Liver (tissue), 9 donors: ENCODE results near the gene ERMP1. TPM values are rescaled to one million over a fixed set of nuclear protein-coding genes. Genes with fewer than 3 reads are reported as not detected.

Source experiments
- DNase-seq: peaks from one replicate; pipeline ENCODE4 v3.0.0-alpha.2; 2017; ENCODE audit warnings: low spot score
- H3K27ac ChIP-seq, 2 donors: one replicate each; pipeline ENCODE4 v1.7.0; 2013; ENCODE audit warnings: inconsistent platforms in 2 of 2, low read length in 2 of 2, control low read depth in 1 of 2, low read depth in 1 of 2, mild to moderate bottlenecking in 1 of 2
- H3K27me3 ChIP-seq, 4 donors: one replicate each; pipeline versions ENCODE4 v1.6.1 to v1.7.0; 2013; ENCODE audit warnings: low read length in 3 of 4, inconsistent platforms in 1 of 4, mild to moderate bottlenecking in 1 of 4, moderate library complexity in 1 of 4; ENCODE audit not compliant: control insufficient read depth in 4 of 4, insufficient read depth in 4 of 4
- H3K36me3 ChIP-seq, 4 donors: one replicate each; pipeline versions ENCODE4 v1.6.1 to v1.7.0; 2013; ENCODE audit warnings: low read length in 3 of 4, mild to moderate bottlenecking in 3 of 4, low read depth in 1 of 4, moderate library complexity in 1 of 4; ENCODE audit not compliant: control insufficient read depth in 4 of 4, insufficient read depth in 3 of 4
- H3K4me1 ChIP-seq, 4 donors: one replicate each; pipeline versions ENCODE4 v1.6.1 to v1.7.0; 2013; ENCODE audit warnings: low read length in 3 of 4, mild to moderate bottlenecking in 3 of 4, moderate library complexity in 1 of 4; ENCODE audit not compliant: control insufficient read depth in 4 of 4, insufficient read depth in 4 of 4
- H3K4me3 ChIP-seq, 3 donors: one replicate each; pipeline versions ENCODE4 v1.6.1 to v1.7.0; 2013; ENCODE audit warnings: low read length in 3 of 3, control low read depth in 1 of 3, low read depth in 1 of 3, mild to moderate bottlenecking in 1 of 3
- H3K9ac ChIP-seq, 2 donors: one replicate each; pipeline ENCODE4 v1.7.0; 2013; ENCODE audit warnings: low read length in 2 of 2, mild to moderate bottlenecking in 2 of 2, moderate library complexity in 2 of 2, control low read depth in 1 of 2, low read depth in 1 of 2
- H3K9me3 ChIP-seq, 4 donors: one replicate each; pipeline versions ENCODE4 v1.6.1 to v1.7.0; 2013; ENCODE audit warnings: low read length in 3 of 4; ENCODE audit not compliant: control insufficient read depth in 4 of 4
- CTCF ChIP-seq: fragments of 150-350 bp; IDR thresholded peaks from 2 replicates; pipeline ENCODE4 v1.5.1; 2017; ENCODE audit warnings: improper control_type of control experiment, low read depth, low read length; ENCODE audit not compliant: missing input control
- EGR1 ChIP-seq, 2 donors: IDR thresholded peaks; 2 replicates each; pipeline ENCODE4 v1.6.1; 2016 to 2018; ENCODE audit warnings: antibody characterized with exemption in 2 of 2, low read depth in 2 of 2
- FOXA1 ChIP-seq: IDR thresholded peaks from 2 replicates; pipeline ENCODE4 v1.6.1; 2016; ENCODE audit warnings: antibody characterized with exemption
- FOXA2 ChIP-seq: IDR thresholded peaks from 2 replicates; pipeline ENCODE4 v1.6.1; 2016; ENCODE audit warnings: antibody characterized with exemption
- GABPA ChIP-seq, 2 donors: IDR thresholded peaks in 1 of 2; conservative IDR thresholded peaks in 1 of 2; 2 replicates each; pipeline ENCODE4 v1.6.1; 2016; ENCODE audit warnings: antibody characterized with exemption in 2 of 2, mild to moderate bottlenecking in 1 of 2, moderate library complexity in 1 of 2
- HNF4A ChIP-seq, 2 donors: conservative IDR thresholded peaks; 2 replicates each; pipeline ENCODE4 v1.6.1; 2016; ENCODE audit warnings: antibody characterized with exemption in 2 of 2, mild to moderate bottlenecking in 2 of 2
- HNF4G ChIP-seq: IDR thresholded peaks from 2 replicates; pipeline ENCODE4 v1.6.1; 2016; ENCODE audit warnings: antibody characterized with exemption
- JUND ChIP-seq, 2 donors: IDR thresholded peaks; 2 replicates each; pipeline ENCODE4 v1.6.1; 2016; ENCODE audit warnings: antibody characterized with exemption in 2 of 2
- NR2F2 ChIP-seq: IDR thresholded peaks from 2 replicates; pipeline ENCODE4 v1.6.1; 2016; ENCODE audit warnings: antibody characterized with exemption
- RAD21 ChIP-seq, 2 donors: IDR thresholded peaks; 2 replicates each; pipeline ENCODE4 v1.6.1; 2016; ENCODE audit warnings: antibody characterized with exemption in 2 of 2, mild to moderate bottlenecking in 2 of 2
- RXRA ChIP-seq, 2 donors: IDR thresholded peaks; 2 replicates each; pipeline ENCODE4 v1.6.1; 2017 to 2018; ENCODE audit warnings: antibody characterized with exemption in 2 of 2, mild to moderate bottlenecking in 1 of 2
- SP1 ChIP-seq: IDR thresholded peaks from 2 replicates; pipeline ENCODE4 v1.6.1; 2018; ENCODE audit warnings: antibody characterized with exemption, mild to moderate bottlenecking
- TAF1 ChIP-seq: conservative IDR thresholded peaks from 2 replicates; pipeline ENCODE4 v1.6.1; 2016; ENCODE audit warnings: antibody characterized with exemption, mild to moderate bottlenecking
- YY1 ChIP-seq: IDR thresholded peaks from 2 replicates; pipeline ENCODE4 v1.6.1; 2016; ENCODE audit warnings: antibody characterized with exemption, mild to moderate bottlenecking
- ZBTB33 ChIP-seq: IDR thresholded peaks from 2 replicates; pipeline ENCODE4 v1.6.1; 2016; ENCODE audit warnings: antibody characterized with exemption
- WGBS: extraction: QIAGEN DNeasy Blood & Tissue Kit; methylation state at CpG from one replicate; pipeline ENCODE4 v1.1.7; 2013; 5-methylcytosine and 5-hydroxymethylcytosine counted together
- polyA plus RNA-seq, 2 donors: library from polyadenylated mRNA; stranded (reverse) in 1 of 2; unstranded in 1 of 2; fragments of 200-250 nt in 1 of 2; fragments of >200 nt in 1 of 2; fragmentation: Nextera tagmentation in 1 of 2; extraction: Ambion mirVana in 1 of 2; gene quantifications; one replicate each; pipeline versions ENCODE4 v1.2.1 to v1.2.3, GENCODE V29; 2013 to 2015
- total RNA-seq, 2 donors: library from RNA; depleted of rRNA; stranded (reverse); fragments of >200 nt; gene quantifications; one replicate each; pipeline ENCODE4 v1.2.3, GENCODE V29; 2014
- TF ChIP-seq, protein P1 (sequence below): IDR thresholded peaks from 2 replicates; pipeline ENCODE4 v1.6.1; 2016; ENCODE audit warnings: antibody characterized with exemption
- TF ChIP-seq, protein P2 (sequence below): IDR thresholded peaks from 2 replicates; pipeline ENCODE4 v1.6.1; 2016; ENCODE audit warnings: antibody characterized with exemption, mild to moderate bottlenecking
- TF ChIP-seq, protein P3 (sequence below): IDR thresholded peaks from 2 replicates; pipeline ENCODE4 v1.6.1; 2016; ENCODE audit warnings: antibody characterized with exemption
- donor health status: healthy.
- donor health status: healthy.
- donor health status: healthy.
- donor health status: healthy.
- donor health status: healthy.

The ERMP1 gene
- total and polyA plus RNA-seq, 4 donors: 2.7 to 19.5 (median 9.6) TPM

DNA sequence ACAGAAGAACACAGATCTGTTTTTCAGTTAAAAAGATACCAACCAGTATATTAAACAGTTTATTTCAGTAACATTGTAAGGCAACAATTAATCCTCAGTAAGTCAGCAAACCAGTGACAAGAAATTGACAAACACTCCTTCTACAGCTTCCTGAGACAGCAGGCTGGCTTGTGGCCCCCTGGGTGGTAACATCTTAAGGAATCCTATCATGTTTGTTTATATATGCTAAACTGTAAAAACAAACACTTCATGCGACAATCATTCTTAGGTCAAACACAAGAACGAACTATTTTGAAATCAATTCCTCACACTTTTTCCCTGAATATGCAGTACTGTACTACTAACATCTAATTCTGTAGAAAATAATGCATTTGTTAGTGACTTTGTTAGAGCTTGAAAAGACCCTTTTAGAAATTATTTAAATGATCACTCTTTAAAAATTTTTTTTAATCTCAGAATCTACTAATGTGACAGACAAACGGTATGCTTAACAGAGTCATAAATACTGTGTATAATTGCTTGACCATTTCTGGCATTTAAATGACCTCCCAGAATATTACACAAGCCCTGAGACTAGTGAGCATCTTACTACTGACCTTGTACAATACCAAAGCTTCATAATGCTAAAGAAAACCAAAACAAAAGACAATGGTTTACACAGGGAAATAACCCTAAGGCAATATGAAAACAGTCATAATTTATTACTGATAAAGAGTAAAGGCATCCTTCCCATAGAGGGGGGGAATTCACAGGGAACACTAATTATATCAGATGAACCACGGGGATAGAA is 48.2 kb downstream of the ERMP1 start:
- Histone ChIP-seq H3K9ac (no peak overlapping the region), H3K9me3 (peaks cover 0 to 1% (median 0%) of the 10 kb centered on the region in 4 donors), H3K27ac (no peak overlapping the region), H3K36me3 (peaks cover 2 to 13% (median 7%) of the 10 kb centered on the region in 4 donors), H3K27me3 (no peaks in the 10 kb centered on the region), H3K4me1 (peaks cover 0 to 4% (median 2%) of the 10 kb centered on the region in 4 donors), H3K4me3 (no peak overlapping the region)
- TF ChIP-seq YY1 (no peak), HNF4A (conservative IDR thresholded peaks at IDR 0.05) (no peak), RAD21 (IDR thresholded peaks at IDR 0.05) (no peak), JUND (IDR thresholded peaks at IDR 0.05) (no peak), ZBTB33 (no peak), SP1 (no peak), TAF1 (no peak), CTCF (no peak), NR2F2 (no peak), FOXA1 (no peak), RXRA (IDR thresholded peaks at IDR 0.05) (no peak), FOXA2 (no peak), HNF4G (no peak), GABPA (IDR thresholded peaks at IDR 0.05 in 1 of 2, conservative IDR thresholded peaks at IDR 0.05 in 1 of 2) (no peak), EGR1 (IDR thresholded peaks at IDR 0.05; ENCODE audit: low read depth in 2 of 2) (no peak)
- TF ChIP-seq, protein P1, sequence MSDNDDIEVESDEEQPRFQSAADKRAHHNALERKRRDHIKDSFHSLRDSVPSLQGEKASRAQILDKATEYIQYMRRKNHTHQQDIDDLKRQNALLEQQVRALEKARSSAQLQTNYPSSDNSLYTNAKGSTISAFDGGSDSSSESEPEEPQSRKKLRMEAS: no peak
- TF ChIP-seq, protein P2, sequence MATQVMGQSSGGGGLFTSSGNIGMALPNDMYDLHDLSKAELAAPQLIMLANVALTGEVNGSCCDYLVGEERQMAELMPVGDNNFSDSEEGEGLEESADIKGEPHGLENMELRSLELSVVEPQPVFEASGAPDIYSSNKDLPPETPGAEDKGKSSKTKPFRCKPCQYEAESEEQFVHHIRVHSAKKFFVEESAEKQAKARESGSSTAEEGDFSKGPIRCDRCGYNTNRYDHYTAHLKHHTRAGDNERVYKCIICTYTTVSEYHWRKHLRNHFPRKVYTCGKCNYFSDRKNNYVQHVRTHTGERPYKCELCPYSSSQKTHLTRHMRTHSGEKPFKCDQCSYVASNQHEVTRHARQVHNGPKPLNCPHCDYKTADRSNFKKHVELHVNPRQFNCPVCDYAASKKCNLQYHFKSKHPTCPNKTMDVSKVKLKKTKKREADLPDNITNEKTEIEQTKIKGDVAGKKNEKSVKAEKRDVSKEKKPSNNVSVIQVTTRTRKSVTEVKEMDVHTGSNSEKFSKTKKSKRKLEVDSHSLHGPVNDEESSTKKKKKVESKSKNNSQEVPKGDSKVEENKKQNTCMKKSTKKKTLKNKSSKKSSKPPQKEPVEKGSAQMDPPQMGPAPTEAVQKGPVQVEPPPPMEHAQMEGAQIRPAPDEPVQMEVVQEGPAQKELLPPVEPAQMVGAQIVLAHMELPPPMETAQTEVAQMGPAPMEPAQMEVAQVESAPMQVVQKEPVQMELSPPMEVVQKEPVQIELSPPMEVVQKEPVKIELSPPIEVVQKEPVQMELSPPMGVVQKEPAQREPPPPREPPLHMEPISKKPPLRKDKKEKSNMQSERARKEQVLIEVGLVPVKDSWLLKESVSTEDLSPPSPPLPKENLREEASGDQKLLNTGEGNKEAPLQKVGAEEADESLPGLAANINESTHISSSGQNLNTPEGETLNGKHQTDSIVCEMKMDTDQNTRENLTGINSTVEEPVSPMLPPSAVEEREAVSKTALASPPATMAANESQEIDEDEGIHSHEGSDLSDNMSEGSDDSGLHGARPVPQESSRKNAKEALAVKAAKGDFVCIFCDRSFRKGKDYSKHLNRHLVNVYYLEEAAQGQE: no peak
- TF ChIP-seq, protein P3, sequence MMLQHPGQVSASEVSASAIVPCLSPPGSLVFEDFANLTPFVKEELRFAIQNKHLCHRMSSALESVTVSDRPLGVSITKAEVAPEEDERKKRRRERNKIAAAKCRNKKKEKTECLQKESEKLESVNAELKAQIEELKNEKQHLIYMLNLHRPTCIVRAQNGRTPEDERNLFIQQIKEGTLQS: no peak
- no peak for DNase-seq
- 85% methylated on average over 4 of the region's 4 CpGs for WGBS
